Aorta (tissue), 5 donors: ENCODE results near the gene GPRC5D. TPM values are rescaled to one million over a fixed set of nuclear protein-coding genes. Genes with fewer than 3 reads are reported as not detected.

ENCODE experiments used
- ATAC-seq: fragments of 200-7000 bp; cut with Tn5 transposase; one replicate; pipeline ENCODE4 v1.9.1; 2022; ENCODE audit warnings: moderate library complexity; ENCODE audit not compliant: low FRiP score
- DNase-seq, 2 donors: peaks; one replicate each; pipeline ENCODE4 v3.0.0-alpha.2; 2020
- H3K27ac ChIP-seq, 2 donors: one replicate each; pipeline ENCODE4 v1.5.1; 2013; ENCODE audit warnings: low read length in 2 of 2, mild to moderate bottlenecking in 2 of 2, moderate library complexity in 2 of 2, control low read depth in 1 of 2, inconsistent platforms in 1 of 2, low read depth in 1 of 2
- H3K27me3 ChIP-seq, 2 donors: one replicate each; pipeline ENCODE4 v1.6.1; 2013; ENCODE audit warnings: control low read depth in 1 of 2, low read length in 1 of 2, mild to moderate bottlenecking in 1 of 2, moderate library complexity in 1 of 2; ENCODE audit not compliant: insufficient read depth in 2 of 2, control insufficient read depth in 1 of 2
- H3K36me3 ChIP-seq, 2 donors: one replicate each; pipeline ENCODE4 v1.6.1; 2013; ENCODE audit warnings: control low read depth in 1 of 2, low read length in 1 of 2, mild to moderate bottlenecking in 1 of 2; ENCODE audit not compliant: insufficient read depth in 2 of 2, control insufficient read depth in 1 of 2
- H3K4me1 ChIP-seq, 2 donors: one replicate each; pipeline ENCODE4 v1.6.1; 2013; ENCODE audit warnings: low read length in 2 of 2, control low read depth in 1 of 2, mild to moderate bottlenecking in 1 of 2, moderate library complexity in 1 of 2; ENCODE audit not compliant: insufficient read depth in 2 of 2, control insufficient read depth in 1 of 2
- H3K4me3 ChIP-seq, 2 donors: one replicate each; pipeline ENCODE4 v1.5.1; 2013; ENCODE audit warnings: low read length in 2 of 2, control low read depth in 1 of 2, mild to moderate bottlenecking in 1 of 2
- H3K9me3 ChIP-seq: one replicate; pipeline ENCODE4 v1.6.1; 2013; ENCODE audit warnings: mild to moderate bottlenecking, low read length; ENCODE audit not compliant: control insufficient read depth
- whole genome bisulfite sequencing, 2 donors: extraction: QIAGEN DNeasy Blood & Tissue Kit; methylation state at CpG; one replicate each; pipeline ENCODE4 v1.1.7; 2013; 5-methylcytosine and 5-hydroxymethylcytosine counted together
- intact Hi-C, 2 donors: fragments of 100-400 bp; cut with DNase I; formaldehyde crosslinking; loops; one replicate each; pipeline versions ENCODE4 v1.14.2 to v1.15.0; 2022
- polyA plus RNA-seq, 2 donors: library from polyadenylated mRNA; stranded (reverse); fragments of 200-250 nt; gene quantifications; one replicate each; pipeline ENCODE4 v1.2.3, GENCODE V29; 2013
- total RNA-seq, 2 donors: library from RNA; stranded (reverse); fragmentation: NEBNext Ultra II Directional; extraction: Animal tissue kit (Norgen Biotek cat#: 25700); gene quantifications; one replicate each; pipeline ENCODE4 v1.2.1, GENCODE V29; 2021
- donor health status: healthy with polysubstance abuse.
- donor health status: Bipolar disorder and iron deficiency.
- donor health status: DM: no; HTN: no; CAD: no.
- donor health status: DM: no; HTN: no; CAD: no.
- donor health status: DM: yes; HTN: yes; CAD: no.

GPRC5D gene
- total and polyA plus RNA-seq, 4 donors: 0.39 TPM; not detected in 3

- intact Hi-C loops: loop anchor here (2.0 to 10.0 kb wide), 5 partner anchors 62 to 297 kb away; no protein-coding TSS in a partner anchor
- Histone ChIP-seq H3K27ac (peak overlapping the region; percentile 15 to 46), H3K4me1 (no peaks in the 10 kb centered on the region), H3K9me3 (no peaks in the 10 kb centered on the region), H3K4me3 (no peak overlapping the region), H3K27me3 (no peaks in the 10 kb centered on the region), H3K36me3 (peaks cover 0 to 3% of the 10 kb centered on the region in 2 donors)
- DNase-seq (no peak), ATAC-seq (no peak)
- 48 to 61% methylated on average over 10 of the region's 10 CpGs for WGBS, 2 donors
Observed at GRCh38 chr12:12915656-12916055, 36.3 kb downstream of the GPRC5D start.

- 86 to 87% methylated on average over 5 of the region's 5 CpGs for WGBS, 2 donors
- no peak overlapping the region for H3K27ac ChIP-seq
- no peaks in the 10 kb centered on the region for H3K9me3 ChIP-seq
- H3K27me3 ChIP-seq: no peaks in the 10 kb centered on the region
- DNase-seq: no peak
- no peak for ATAC-seq
- H3K4me3 ChIP-seq: no peak overlapping the region
- intact Hi-C loops: loop anchor here (10.0 kb wide), 1 partner anchor 182 kb away; no protein-coding TSS in a partner anchor
- H3K4me1 ChIP-seq: no peaks in the 10 kb centered on the region
- H3K36me3 ChIP-seq: peaks cover 0 to 3% of the 10 kb centered on the region in 2 donors
Observed at GRCh38 chr12:12912711-12913110, 39.3 kb downstream of the GPRC5D start.

- intact Hi-C loops: loop anchor here (10.0 kb wide), 2 partner anchors 185 kb away; no protein-coding TSS in a partner anchor
- ATAC-seq: peak; percentile 34
Observed at GRCh38 chr12:12909995-12910420, 42.0 kb downstream of the GPRC5D start.

GRCh38 chr12:12909228-12909994 is 42.6 kb downstream of the GPRC5D start:
- Histone ChIP-seq H3K36me3 (peaks cover 0 to 3% of the 10 kb centered on the region in 2 donors), H3K4me3 (no peak overlapping the region), H3K4me1 (no peaks in the 10 kb centered on the region), H3K27ac (peak overlapping the region in 1 of 2 donors; percentile 3), H3K9me3 (no peaks in the 10 kb centered on the region), H3K27me3 (no peaks in the 10 kb centered on the region)
- WGBS, 2 donors: 49% methylated on average over 4 of the region's 4 CpGs
- ATAC-seq (no peak), DNase-seq (no peak)
- intact Hi-C loops: loop anchor here in 1 of 2 donors (10.0 kb wide), 1 partner anchor 185 kb away; no protein-coding TSS in a partner anchor

More at GRCh38 chr12:12909995-12910420, 42.0 kb downstream of the GPRC5D start:
- Histone ChIP-seq H3K4me3 (no peak overlapping the region), H3K27me3 (no peaks in the 10 kb centered on the region), H3K27ac (peak overlapping the region in 1 of 2 donors; percentile 78), H3K9me3 (no peaks in the 10 kb centered on the region), H3K36me3 (peaks cover 0 to 3% of the 10 kb centered on the region in 2 donors), H3K4me1 (no peaks in the 10 kb centered on the region)
- peak in 1 of 2 donors; percentile 50 for DNase-seq
- WGBS, 2 donors: 24 to 25% methylated on average over 4 of the region's 4 CpGs

- Histone ChIP-seq H3K27me3 (no peaks in the 10 kb centered on the region), H3K9me3 (no peaks in the 10 kb centered on the region), H3K4me1 (peaks cover 0 to 1% of the 10 kb centered on the region in 2 donors), H3K27ac (no peak overlapping the region), H3K4me3 (no peak overlapping the region), H3K36me3 (peaks cover 0 to 3% of the 10 kb centered on the region in 2 donors)
- peak in 1 of 2 donors; percentile 67 for DNase-seq
- intact Hi-C loops: loop anchor here in 1 of 2 donors (10.0 kb wide), 1 partner anchor 184 kb away; no protein-coding TSS in a partner anchor
- ATAC-seq: no peak
- WGBS, 2 donors: 88 to 92% methylated on average over 12 of the region's 12 CpGs
Observed at GRCh38 chr12:12908711-12909110, 43.3 kb downstream of the GPRC5D start.

- DNase-seq (peak in 1 of 2 donors; percentile 54), ATAC-seq (no peak)
- Histone ChIP-seq H3K9me3 (no peaks in the 10 kb centered on the region), H3K4me3 (no peak overlapping the region), H3K27ac (no peak overlapping the region), H3K4me1 (peaks cover 0 to 5% of the 10 kb centered on the region in 2 donors), H3K36me3 (peaks cover 0 to 3% of the 10 kb centered on the region in 2 donors), H3K27me3 (no peaks in the 10 kb centered on the region)
- intact Hi-C loops: loop anchor here in 1 of 2 donors (10.0 kb wide), 1 partner anchor 183 kb away; no protein-coding TSS in a partner anchor
- WGBS, 2 donors: 76 to 78% methylated on average over 14 of the region's 14 CpGs
Observed at GRCh38 chr12:12908252-12908651, 43.7 kb downstream of the GPRC5D start.

GRCh38 chr12:12907552-12907951 is 44.4 kb downstream of the GPRC5D start:
- no peak for ATAC-seq
- no peaks in the 10 kb centered on the region for H3K9me3 ChIP-seq
- WGBS, 2 donors: 72 to 75% methylated on average over 5 of the region's 5 CpGs
- no peaks in the 10 kb centered on the region for H3K36me3 ChIP-seq
- H3K27me3 ChIP-seq: no peaks in the 10 kb centered on the region
- no peak overlapping the region for H3K27ac ChIP-seq
- H3K4me1 ChIP-seq: peaks cover 0 to 5% of the 10 kb centered on the region in 2 donors
- DNase-seq: no peak
- no peak overlapping the region for H3K4me3 ChIP-seq
- intact Hi-C loops: loop anchor here in 1 of 2 donors (10.0 kb wide), 1 partner anchor 183 kb away; no protein-coding TSS in a partner anchor

- Histone ChIP-seq H3K27me3 (no peaks in the 10 kb centered on the region), H3K36me3 (no peaks in the 10 kb centered on the region), H3K4me3 (no peak overlapping the region), H3K4me1 (peaks cover 0 to 7% of the 10 kb centered on the region in 2 donors), H3K27ac (peak overlapping the region; percentile 21 to 86), H3K9me3 (no peaks in the 10 kb centered on the region)
- intact Hi-C loops: loop anchor here in 1 of 2 donors (10.0 kb wide), 1 partner anchor 179 kb away; no protein-coding TSS in a partner anchor
- DNase-seq (peak in 1 of 2 donors; percentile 71), ATAC-seq (no peak)
- 77 to 80% methylated on average over 14 of the region's 14 CpGs for WGBS, 2 donors
Observed at GRCh38 chr12:12903642-12904609, 48.0 kb downstream of the GPRC5D start.
